ENCODE results near the gene TXNL1. TPM values are rescaled to one million over a fixed set of nuclear protein-coding genes. Genes with fewer than 3 reads are reported as not detected.
"Not testable (repeated sequence)": the region's sequence is repeated elsewhere in the genome, so short reads cannot be mapped to it uniquely, and the experiment has no call there.

TXNL1 gene
- total RNA-seq, 1 experiment from 2014 or later: 86.6 TPM

DNA sequence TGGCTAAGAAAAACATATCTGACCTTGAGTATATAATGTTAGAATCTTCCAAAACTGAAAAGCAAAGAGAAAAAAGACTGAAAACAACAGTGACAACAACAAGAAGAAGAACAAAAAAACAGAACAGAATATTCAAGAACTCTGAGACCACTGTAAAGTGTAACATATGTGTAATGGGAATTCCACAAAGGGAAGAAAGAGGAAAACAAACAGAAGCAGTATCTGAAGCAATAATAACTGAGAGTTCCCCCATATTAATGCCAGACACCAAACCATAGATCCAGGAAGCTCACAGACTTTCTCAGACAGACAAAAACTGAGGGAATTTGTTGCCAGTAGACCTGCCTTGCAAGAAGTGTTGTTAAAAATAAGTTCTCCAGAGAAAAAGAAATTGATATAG, 58.9 kb downstream of the TXNL1 start:
- H3K27me3 Mint-ChIP-seq (ENCODE audit: insufficient read depth, unreplicated experiment): no peaks in the 10 kb centered on the region
- no TSS peak for BruUV-seq (replicated peaks)
- H3K9me3 Mint-ChIP-seq (ENCODE audit: unreplicated experiment): peaks cover 21% of the 10 kb centered on the region
- ChIA-PET CTCF (no interaction called here), POLR2A (no interaction called here)
- TF ChIP-seq, protein P1, sequence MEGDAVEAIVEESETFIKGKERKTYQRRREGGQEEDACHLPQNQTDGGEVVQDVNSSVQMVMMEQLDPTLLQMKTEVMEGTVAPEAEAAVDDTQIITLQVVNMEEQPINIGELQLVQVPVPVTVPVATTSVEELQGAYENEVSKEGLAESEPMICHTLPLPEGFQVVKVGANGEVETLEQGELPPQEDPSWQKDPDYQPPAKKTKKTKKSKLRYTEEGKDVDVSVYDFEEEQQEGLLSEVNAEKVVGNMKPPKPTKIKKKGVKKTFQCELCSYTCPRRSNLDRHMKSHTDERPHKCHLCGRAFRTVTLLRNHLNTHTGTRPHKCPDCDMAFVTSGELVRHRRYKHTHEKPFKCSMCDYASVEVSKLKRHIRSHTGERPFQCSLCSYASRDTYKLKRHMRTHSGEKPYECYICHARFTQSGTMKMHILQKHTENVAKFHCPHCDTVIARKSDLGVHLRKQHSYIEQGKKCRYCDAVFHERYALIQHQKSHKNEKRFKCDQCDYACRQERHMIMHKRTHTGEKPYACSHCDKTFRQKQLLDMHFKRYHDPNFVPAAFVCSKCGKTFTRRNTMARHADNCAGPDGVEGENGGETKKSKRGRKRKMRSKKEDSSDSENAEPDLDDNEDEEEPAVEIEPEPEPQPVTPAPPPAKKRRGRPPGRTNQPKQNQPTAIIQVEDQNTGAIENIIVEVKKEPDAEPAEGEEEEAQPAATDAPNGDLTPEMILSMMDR (IDR thresholded peaks at IDR 0.05; ENCODE audit: unreplicated experiment): no peak
- H3K4me3 Mint-ChIP-seq (ENCODE audit: unreplicated experiment): no peak overlapping the region
- no peaks in the 10 kb centered on the region for H3K4me1 Mint-ChIP-seq (ENCODE audit: insufficient read depth, unreplicated experiment)
- H3K36me3 Mint-ChIP-seq (ENCODE audit: insufficient read depth, unreplicated experiment): no peaks in the 10 kb centered on the region
- intact Hi-C loops (cut with micrococcal nuclease): loop anchor here (10.0 kb wide), 2 partner anchors 825 to 995 kb away; partner anchors contain the start of gene TCF4
- no peak overlapping the region for H3K27ac Mint-ChIP-seq (ENCODE audit: low read depth, unreplicated experiment)
- no peak for DNase-seq (ENCODE audit: unreplicated experiment)

DNA sequence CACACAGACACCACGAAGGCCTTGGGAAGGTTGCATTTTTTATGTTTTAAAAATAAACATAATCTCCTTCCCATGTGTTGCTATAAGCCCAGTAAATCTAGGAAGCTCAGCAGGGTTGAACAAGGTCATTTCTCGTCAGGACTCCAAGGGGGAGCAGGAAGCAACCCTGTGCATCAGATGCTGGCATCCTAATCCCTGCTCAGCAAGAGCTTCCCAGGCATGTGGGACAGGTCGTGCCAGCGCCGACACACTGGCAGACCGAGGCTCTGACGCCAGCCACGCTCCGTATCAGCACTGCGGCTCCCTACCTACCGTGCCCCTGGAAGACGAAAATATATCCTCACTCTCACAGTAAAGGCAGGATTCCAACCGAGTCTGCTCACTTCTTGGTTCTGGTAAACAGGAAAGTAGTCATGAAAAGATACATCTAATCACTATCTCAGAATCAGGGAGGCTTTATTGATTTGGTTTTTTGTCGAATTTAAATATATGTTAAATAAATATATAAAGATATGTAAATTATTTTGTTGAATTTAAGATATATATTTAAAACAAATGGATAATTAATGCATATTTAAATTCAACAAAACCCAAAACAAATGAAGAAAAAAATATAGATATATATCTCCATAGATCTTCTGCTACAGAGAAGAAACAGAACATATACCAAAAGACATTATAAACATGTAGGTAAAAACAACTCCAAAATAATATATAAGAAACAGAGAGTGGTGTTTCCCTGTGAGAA, 61.4 kb downstream of the TXNL1 start:
- Mint-ChIP-seq H3K9me3 (ENCODE audit: unreplicated experiment) (peaks cover 14% of the 10 kb centered on the region), H3K27ac (ENCODE audit: low read depth, unreplicated experiment) (no peak overlapping the region), H3K4me1 (ENCODE audit: insufficient read depth, unreplicated experiment) (no peaks in the 10 kb centered on the region), H3K4me3 (ENCODE audit: unreplicated experiment) (no peak overlapping the region), H3K36me3 (ENCODE audit: insufficient read depth, unreplicated experiment) (no peaks in the 10 kb centered on the region), H3K27me3 (ENCODE audit: insufficient read depth, unreplicated experiment) (no peaks in the 10 kb centered on the region)
- ChIA-PET POLR2A (no interaction called here), CTCF (interaction anchor here (0.6 to 6.3 kb wide), 24 partner anchors 10 to 1571 kb away, joined by 3 to 80 read pairs (median 4); no protein-coding TSS in a partner anchor)
- intact Hi-C loops (cut with micrococcal nuclease): loop anchor here (1.0 to 10.0 kb wide), 6 partner anchors 219 to 1343 kb away; partner anchors contain the start of gene TCF4
- BruUV-seq (replicated peaks): no TSS peak
- TF ChIP-seq, protein P1 (IDR thresholded peaks at IDR 0.05; ENCODE audit: unreplicated experiment): no peak
- DNase-seq (ENCODE audit: unreplicated experiment): no peak

DNA sequence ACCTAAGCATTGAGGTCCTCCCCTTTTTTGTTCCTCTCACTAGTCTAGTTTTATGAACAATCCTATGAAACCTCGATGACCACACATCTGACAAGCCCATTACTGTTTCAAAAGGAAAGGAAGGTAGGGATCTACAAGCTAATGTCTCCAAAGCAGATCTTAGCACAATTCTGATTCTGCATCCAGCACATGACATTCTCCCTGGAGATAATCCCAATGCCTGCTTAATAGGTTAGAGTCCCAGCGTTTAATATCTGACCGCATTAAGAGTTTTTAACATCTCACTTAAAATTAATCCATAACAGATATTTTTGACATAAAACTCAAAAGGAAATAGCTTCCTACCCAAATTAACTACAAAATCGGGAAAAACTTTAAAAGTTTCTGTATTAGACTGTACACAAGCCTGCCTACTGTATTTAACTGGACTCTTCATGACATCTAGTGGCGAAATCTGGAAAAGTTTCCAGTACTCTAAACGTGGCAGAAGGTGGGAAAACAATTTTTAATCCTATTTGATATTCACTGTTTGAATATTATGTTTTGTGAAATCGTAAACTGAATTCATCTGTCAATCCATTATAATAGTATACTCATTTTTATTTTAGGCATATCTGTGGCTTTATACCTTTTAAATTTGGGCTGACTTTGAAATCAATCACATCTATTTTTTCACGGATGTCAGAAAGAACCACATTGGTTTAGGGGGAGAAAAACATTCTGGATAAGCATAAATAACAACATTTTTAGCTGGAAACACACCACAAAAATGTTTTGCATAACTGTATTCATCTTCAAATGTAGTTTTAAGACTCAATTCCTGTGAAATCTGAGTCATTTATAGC, 62.4 kb downstream of the TXNL1 start:
- no TSS peak for BruUV-seq (replicated peaks)
- Mint-ChIP-seq H3K9me3 (ENCODE audit: unreplicated experiment) (peaks cover 13% of the 10 kb centered on the region), H3K36me3 (ENCODE audit: insufficient read depth, unreplicated experiment) (no peaks in the 10 kb centered on the region), H3K4me3 (ENCODE audit: unreplicated experiment) (no peak overlapping the region), H3K4me1 (ENCODE audit: insufficient read depth, unreplicated experiment) (no peaks in the 10 kb centered on the region), H3K27ac (ENCODE audit: low read depth, unreplicated experiment) (no peak overlapping the region), H3K27me3 (ENCODE audit: insufficient read depth, unreplicated experiment) (no peaks in the 10 kb centered on the region)
- POLR2A ChIA-PET: interaction anchor here (1.2 kb wide), 1 partner anchor 1158 kb away, joined by 3 read pairs; no protein-coding TSS in a partner anchor
- TF ChIP-seq, protein P1 (IDR thresholded peaks at IDR 0.05; ENCODE audit: unreplicated experiment): peak; percentile 60
- CTCF ChIA-PET: interaction anchor here (0.6 to 6.3 kb wide), 37 partner anchors 8 to 1347 kb away, joined by 3 to 80 read pairs (median 4); no protein-coding TSS in a partner anchor
- peak; percentile 68 for DNase-seq (ENCODE audit: unreplicated experiment)
- intact Hi-C loops (cut with micrococcal nuclease): loop anchor here (1.0 to 10.0 kb wide), 6 partner anchors 218 to 1342 kb away; partner anchors contain the start of gene TCF4

DNA sequence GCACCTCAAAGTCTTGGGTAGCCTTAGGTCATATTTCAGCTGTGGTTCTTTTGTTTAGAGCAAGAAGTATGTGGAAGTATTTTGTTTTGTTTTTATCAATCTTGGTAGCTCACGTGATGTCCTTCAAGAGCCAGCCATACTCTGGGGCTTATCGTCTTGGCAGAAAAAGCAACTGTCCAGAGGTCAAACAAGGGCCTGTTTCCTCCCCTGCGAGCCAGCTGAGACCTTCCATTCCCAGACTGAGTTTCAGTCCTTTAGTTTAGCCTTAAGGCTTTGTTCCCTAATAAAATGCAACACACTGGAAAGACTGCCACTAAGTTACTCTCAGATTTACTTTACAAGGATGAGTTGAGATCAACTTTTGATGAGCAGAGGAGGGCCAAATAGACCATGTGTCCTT, 63.5 kb downstream of the TXNL1 start:
- TF ChIP-seq, protein P1 (IDR thresholded peaks at IDR 0.05; ENCODE audit: unreplicated experiment): no peak
- Mint-ChIP-seq H3K27ac (ENCODE audit: low read depth, unreplicated experiment) (no peak overlapping the region), H3K4me3 (ENCODE audit: unreplicated experiment) (no peak overlapping the region), H3K9me3 (ENCODE audit: unreplicated experiment) (peaks cover 8% of the 10 kb centered on the region), H3K36me3 (ENCODE audit: insufficient read depth, unreplicated experiment) (no peaks in the 10 kb centered on the region), H3K27me3 (ENCODE audit: insufficient read depth, unreplicated experiment) (no peaks in the 10 kb centered on the region), H3K4me1 (ENCODE audit: insufficient read depth, unreplicated experiment) (no peaks in the 10 kb centered on the region)
- POLR2A ChIA-PET: no interaction called here
- no peak for DNase-seq (ENCODE audit: unreplicated experiment)
- intact Hi-C loops (cut with micrococcal nuclease): loop anchor here (10.0 kb wide), 2 partner anchors 820 to 990 kb away; partner anchors contain the start of gene TCF4
- BruUV-seq (replicated peaks): no TSS peak
- CTCF ChIA-PET: interaction anchor here (0.6 to 6.3 kb wide), 13 partner anchors 9 to 1340 kb away, joined by 3 to 80 read pairs (median 4); no protein-coding TSS in a partner anchor

DNA sequence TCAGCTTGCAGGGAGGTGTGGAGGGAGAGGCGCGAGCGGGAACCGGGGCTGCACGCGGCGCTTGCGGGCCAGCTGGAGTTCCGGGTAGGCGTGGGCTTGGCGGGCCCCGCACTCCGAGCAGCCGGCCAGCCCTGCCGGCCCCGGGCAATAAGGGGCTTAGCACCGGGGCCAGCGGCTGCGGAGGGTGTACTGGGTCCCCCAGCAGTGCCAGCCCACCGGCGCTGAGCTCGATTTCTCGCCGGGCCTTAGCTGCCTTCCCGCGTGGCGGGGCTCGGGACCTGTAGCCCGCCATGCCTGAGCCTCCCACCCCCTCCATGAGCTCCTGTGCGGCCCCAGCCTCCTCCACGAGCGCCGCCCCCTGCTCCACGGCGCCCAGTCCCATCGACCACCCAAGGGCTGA, 66.1 kb downstream of the TXNL1 start:
- H3K4me1 Mint-ChIP-seq (ENCODE audit: insufficient read depth, unreplicated experiment); H3K4me3 Mint-ChIP-seq (ENCODE audit: unreplicated experiment); H3K36me3 Mint-ChIP-seq (ENCODE audit: insufficient read depth, unreplicated experiment); POLR2A ChIA-PET; H3K27me3 Mint-ChIP-seq (ENCODE audit: insufficient read depth, unreplicated experiment); H3K27ac Mint-ChIP-seq (ENCODE audit: low read depth, unreplicated experiment); H3K9me3 Mint-ChIP-seq (ENCODE audit: unreplicated experiment); BruUV-seq (replicated peaks); DNase-seq (ENCODE audit: unreplicated experiment): not testable (repeated sequence)
- CTCF ChIA-PET: interaction anchor here (0.6 to 6.0 kb wide), 6 partner anchors 13 to 1337 kb away, joined by 3 to 80 read pairs (median 4); no protein-coding TSS in a partner anchor
- intact Hi-C loops (cut with micrococcal nuclease): loop anchor here (10.0 kb wide), 2 partner anchors 817 to 987 kb away; partner anchors contain the start of gene TCF4

All from MCF 10A (cell line).